HG03469 (cell line): ENCODE data around the gene PRR5L.
A peak's percentile ranks its signal among the peaks of the same experiment; 100 is the strongest.

Experiments
- ATAC-seq: cut with Tn5 transposase; IDR thresholded peaks from one replicate; pipeline ENCODE4 v1.9.1; 2021; ENCODE audit warnings: mild to moderate bottlenecking, moderate library complexity, moderate number of reproducible peaks; ENCODE audit not compliant: unreplicated experiment

Gene PRR5L

DNA sequence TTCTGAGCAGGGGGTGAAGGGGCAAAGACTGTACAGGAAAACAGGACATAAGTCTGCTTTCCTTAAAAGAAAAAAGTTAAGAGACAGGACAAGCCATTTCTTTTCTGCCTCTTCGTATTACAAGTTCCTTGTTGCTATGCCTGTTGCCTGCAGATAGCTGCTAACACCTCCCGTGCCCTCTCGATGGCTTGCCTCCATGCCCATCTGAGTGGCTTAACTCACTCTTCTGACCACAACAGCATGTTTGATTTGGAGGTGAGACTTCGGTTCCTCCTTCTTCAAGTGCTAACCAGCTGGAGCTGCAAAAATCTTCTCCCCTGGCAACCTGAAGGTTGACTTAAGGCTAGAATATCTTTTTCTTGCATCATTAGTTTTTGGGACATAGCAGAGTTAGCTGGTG is 103.1 kb downstream of the PRR5L start:
- ATAC-seq: no peak

DNA sequence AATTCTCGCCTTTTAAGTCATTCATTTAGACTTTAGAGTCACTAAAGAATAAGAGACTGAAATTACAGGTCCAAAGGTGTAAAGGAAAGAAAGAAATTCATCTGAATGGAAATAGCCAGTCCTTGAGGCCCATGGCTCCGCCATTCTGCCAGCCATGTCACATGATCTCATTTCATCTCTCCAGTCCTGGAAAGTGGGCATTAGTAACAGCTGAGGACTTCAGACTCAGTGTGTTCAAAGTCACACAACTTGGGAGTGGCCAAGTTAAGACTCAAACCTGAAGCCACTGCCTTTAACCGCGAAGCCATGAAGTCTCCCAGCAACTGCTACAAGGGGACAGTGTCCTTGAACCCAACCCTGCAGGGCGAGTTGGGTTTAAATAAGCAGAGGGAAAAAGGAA is 103.7 kb downstream of the PRR5L start:
- ATAC-seq: no peak

DNA sequence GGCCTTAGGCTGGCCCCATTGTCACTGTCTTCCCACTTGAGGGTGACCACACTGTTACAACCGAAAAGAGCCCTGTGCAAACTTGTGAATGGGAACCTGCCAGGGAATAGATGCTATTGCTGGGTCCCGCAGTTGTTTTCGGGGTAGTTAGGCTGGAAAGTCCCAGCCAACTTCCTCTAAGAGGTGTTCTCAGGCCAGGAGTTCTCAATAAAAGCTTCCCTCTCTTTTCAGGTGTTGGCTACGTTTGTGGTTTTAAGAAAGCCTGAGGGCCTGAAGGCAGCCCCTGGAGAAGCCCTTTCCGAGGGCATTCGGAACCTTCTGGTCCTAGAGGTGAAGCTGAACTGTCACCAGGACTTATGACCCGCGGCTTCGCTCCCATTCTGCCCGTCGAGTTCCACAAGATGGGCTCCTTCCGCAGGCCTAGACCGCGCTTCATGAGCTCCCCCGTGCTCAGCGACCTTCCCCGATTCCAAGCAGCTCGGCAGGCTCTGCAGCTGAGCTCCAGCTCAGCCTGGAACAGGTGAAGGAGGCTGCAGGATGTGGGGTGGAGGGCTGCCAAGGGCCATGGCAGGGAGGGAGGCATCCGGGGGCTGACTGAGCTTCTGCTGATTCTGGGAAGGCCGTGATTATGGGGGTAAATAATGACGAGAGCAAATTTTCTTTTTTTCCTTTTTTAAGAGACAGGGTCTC is 104.8 kb downstream of the PRR5L start:
- no peak for ATAC-seq

DNA sequence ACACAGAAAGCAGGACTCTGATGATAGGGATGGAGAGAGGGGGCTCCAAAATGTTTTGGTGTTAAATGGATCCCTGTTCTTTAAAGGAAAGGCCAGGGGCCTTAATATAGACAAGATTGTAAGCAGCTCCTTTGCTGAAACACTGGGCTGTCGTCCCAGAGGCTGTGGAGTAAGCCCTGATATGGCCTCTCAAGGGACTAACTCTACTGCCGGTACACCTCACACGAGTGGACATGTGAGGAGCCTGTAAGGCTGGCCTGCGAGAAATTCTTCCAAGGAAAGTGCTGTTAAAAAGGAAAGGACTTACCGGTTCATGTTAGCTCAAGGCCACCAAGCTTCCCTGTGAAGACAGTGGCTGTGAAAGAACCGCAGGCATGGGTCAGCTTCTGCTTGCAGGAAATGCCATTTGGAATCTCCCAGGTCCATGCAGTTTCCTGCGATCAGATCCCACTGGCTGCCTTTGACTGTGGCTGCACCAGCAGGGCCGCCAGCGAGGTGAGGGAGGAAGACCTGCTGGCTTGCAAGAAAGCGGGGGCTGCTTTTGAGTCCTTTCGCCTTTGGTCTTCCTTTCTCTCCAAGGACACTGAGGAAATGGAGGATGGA is 106.6 kb downstream of the PRR5L start:
- no peak for ATAC-seq

DNA sequence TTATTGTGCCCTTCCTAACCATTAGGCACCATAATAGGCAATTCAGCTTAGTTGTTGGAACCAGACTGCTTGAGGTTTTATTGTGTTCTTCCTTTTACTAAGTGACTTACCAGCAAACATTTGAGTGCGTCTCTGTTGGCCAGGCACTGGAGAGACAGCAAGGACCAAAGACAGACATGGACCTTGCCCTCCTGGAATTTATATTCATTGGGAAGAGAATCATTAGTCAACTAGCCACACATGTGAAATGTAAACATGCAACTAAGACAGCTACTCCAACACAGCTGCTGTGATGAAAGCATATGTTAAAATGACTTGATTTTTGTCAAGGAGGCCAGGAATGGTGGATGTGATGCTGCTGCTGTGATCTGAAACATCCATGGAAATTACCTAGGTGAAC is 107.6 kb downstream of the PRR5L start:
- ATAC-seq: no peak

DNA sequence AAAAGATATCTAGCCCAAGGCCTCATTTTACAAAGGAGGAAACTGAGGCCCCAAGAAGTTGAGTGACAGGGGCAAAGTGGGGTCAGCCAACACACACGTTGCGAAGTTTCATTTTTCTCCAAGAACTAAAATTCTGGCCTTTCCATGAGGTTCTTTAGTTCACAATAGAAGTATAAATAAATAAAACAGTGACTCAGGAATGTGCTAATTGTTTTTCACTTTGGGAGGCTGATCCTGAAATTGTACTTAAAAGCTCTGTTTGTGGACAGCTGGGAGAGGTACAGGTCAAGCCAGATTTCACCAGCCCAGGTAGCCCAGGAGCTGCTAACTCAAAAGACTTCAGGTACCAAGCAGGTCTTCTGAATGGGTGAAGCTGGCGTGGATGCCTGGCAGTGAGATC is 108.7 kb downstream of the PRR5L start:
- ATAC-seq: no peak

DNA sequence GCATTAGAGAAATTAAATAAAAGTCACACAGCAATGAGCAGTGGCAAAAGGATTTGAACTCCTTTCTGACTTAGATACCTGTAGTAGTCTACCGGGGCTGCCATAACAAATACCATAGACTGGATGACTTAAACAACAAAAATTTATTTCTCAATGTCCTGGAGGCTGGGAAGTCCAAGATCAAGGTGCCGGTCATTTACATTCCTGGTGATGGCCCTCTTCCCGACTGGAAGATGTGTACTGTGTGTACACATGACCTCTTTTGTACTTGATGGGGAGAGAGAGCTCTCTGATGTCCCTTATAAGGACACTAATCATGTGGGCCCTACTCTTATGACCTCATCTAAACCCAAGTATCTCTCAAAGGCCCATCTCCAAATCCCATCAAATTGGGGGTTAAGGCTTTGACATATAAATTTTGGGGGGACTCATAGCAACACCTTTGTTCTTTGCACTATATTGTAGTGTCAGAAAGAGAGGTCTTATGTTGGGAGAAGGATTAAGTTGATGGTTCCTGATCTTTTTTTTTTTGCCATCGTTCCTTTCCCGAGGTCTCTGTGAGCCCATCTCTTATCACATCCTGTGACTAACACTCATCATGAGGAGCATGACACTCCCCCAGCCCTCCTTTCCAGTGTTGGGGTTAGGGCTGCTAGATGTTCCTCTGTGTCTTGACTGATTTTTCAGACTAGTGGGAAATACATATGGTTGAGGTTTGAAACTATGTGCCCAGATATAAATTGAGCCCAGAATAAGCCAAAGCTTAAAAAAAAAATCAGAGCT is 109.7 kb downstream of the PRR5L start:
- no peak for ATAC-seq

DNA sequence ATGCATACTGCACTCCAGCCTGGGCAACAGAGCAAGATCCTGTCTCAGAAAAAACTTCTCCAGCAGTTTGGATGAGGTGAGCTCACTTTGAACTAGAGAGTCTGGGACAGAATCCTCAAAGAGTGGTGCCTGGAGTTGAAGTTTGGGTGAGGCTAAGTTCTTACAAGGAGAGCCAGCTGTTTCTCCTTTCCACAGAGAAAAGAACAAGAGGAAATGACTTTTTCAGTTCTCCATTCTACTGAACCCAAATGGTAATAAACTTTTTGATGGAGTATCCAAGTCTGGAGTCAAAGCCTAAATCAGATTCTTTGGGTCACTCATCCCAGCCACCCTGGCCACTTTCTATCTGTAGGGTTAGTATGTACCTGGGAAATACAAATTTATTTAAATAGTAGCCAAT is 111.3 kb downstream of the PRR5L start:
- ATAC-seq: no peak

DNA sequence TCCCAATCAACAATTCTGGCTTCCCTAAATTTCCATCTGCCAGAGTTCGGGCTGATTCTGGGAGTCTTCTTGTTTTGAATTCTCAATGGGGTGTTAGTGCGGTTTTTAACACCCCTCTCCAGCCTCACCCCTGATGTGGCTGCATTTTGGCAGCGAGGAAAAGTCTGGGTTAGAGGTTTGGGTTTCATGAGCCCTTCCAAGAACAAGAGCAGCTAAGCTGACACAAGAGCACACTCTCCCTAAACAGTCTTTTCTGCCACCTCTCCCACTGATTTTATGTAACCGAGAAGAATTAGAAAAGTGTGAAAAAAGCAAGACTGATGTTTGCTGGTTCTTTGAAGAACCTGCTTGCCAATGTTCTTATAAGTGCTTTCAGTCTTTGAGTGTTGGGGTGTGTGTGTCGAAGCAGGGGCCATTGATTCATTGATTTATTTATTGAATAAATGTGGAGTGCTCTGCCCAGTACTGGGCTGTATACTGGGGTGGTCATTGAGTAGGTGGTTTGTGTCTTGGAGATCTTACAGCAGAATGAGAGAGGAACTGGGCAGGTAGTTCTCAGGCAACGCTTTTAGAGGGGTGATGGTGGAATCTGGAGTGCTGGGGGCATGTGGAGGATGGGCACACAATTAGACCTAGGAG is 112.5 kb downstream of the PRR5L start:
- ATAC-seq: no peak

DNA sequence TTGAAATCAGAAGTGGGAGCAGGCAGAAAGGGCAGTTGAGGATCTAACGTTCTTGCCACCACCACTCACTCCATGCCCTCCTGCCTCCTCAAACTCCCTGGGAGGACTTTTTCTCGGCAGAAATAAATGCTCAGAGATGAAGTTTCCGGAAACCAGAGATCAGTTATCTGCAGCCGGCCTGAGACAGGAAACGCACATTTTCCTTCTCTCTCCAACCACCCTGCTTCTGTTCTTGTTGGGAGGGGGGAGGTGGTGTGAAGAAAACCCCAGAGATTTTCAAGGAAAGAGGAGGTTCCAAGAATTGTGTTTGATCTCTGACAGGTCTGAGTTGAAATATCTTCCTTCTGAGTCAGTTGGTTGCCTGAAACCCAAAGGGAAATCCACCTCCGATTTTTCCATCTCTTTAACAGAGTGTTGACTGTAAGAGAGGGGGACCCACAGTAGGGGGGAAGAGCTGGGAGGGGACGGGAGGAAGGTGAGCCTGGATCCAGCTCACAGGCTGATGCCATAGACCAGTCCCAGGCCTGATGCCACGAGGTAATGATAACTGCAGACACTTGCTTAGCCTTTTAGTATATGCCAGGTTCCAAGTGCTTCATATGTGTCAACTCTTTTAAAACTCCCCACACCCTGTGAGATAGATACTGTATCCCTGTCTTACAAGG is 113.2 kb downstream of the PRR5L start:
- no peak for ATAC-seq

DNA sequence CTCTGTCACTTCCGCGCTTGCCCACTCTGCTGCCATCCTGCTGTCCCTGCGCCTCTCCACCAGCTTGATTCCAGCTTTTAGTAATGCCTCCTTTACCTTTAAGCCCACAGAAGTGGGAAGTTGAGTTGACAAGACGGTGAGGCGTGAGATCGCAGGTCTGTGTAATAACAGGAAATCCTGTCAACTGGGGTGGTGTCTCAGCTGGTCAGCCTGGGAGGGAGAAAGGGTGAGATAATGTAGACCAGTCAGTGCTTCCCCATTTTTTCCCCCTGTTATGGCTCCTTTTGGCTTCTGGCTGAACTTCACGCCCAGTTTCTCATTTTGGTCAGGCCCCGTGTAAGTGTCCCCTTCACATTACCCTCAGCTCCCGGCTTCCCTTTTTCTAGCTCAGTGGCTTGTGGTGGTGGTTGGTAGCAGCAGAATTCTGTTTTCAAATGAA is 115.1 kb downstream of the PRR5L start:
- peak; percentile 74 for ATAC-seq

DNA sequence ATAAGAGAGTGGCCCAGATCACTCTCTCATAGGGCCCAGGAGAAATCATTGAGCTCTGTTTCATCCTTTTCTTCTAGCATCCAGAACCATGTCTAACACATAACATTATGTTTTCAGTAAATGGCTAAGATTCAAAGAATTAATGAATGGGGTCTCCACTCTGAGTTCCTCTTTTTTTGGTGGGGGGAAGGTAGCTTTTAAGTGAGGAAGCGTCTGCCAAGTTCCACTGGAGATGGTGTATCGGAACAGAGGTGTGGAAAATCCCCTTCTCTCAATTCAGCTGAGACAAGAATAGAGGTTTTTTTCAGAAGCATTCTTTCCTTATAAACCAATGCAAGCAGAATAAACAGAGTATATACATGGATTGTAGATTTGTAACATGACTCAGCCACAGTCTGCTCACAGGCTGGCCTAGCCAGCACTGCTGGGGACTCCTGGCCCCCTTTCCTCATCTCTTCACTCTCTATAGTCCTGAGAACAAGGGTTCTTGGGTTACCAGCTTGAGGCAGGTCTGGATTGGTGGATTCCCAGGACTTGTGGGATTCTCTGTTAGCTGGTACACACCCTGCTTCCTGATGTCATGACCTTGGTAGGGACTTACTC is 116.8 kb downstream of the PRR5L start:
- no peak for ATAC-seq

DNA sequence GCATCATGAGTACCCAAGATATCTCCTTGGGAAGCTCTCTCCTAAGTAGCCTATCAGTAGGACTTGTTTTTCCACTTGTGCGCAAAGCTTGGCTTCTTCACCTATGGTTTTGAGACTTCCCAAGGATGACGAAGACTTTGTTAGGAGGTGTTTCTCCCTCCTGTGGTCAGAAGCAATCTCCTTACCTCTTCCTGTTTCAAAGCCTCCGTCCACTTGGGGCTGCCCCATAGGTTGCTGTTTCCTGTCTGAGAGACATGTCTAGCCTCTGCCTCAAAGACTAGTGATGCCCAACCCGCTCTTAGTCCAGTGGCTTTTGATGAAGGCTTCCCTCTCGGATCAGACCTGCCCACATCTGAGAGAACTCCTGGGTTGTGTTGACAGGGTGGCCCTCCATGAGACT is 121.1 kb downstream of the PRR5L start:
- no peak for ATAC-seq

DNA sequence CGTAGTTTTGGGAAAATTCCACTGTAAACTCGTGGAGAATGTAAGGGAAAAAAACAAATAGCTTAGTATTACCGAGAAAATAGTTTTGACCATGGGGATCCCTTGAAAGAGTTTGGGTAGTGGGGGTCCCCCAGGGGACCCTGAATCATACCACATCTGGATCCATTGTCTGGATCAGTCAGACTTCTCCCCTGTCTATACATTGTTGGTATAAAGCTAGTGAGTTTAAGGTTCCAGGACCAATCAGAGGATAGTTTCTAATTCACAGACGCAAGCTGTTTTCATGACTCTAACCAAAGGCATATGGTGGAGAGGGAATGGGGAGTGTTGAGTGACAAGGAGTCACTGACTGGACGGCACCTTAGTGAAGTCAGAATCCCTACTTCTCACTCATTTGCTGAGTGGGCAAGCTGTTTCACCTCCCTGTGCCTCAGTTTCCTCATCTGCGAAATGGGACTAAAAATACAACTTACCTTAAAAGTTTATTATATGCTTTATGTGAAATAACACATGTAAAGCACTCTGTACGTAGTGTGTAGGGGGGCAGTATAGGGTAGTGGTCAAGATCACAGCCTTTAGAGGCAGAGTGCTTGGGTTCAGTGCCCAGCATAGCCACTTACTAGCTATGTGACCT is 123.8 kb downstream of the PRR5L start:
- no peak for ATAC-seq

DNA sequence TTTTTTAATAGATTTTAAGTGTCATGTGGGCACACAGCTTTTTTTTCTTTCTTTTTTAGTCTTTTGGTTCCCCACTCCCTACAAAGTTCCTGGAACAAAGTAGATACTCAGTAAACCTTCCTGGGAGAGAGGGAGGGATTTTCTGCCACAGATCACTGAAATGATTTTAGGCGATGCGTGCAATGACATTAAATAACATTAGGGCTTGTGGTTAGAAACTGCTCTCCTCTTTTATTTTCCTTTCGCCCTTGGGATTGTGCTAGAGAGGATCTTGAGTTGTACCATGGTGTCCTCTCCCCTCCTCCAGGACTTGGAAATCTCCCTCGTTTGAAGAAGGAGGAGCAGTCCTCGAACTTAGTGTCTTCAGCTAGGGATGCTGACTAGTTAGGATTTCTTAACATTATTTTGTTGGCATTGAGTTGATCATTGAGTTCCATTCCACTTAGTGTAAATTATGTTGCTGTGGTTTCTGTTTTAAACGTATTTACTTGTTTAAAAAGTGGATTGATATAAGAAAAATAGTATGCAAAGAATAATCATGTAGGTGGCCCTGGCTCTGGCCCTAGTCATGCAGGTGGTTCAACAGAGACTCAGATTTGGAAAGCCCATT is 125.6 kb downstream of the PRR5L start:
- ATAC-seq: no peak

DNA sequence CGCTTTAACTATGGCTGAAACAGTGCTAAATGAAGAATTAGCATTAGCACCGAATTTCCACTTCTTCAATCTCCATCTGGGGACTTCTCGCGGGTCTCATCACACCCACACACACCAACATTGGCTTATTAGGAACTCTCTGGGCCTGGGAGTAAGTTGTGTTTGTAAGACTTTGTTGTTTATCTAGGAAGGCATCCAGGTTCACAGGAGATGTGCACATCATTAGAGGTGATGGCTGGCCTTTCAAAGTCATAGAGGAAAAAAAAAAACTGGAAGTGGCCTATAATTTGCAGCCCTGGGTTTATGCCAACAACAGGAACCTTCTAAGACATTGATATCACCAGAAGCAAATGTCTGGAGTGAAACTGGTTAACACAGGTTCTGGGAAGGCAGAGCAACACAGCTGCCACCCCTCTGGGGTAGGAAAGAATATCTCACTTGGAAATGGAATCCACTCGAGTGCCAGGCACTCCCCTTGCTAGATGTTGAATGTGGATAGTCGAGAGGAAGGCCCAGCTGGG is 129.5 kb downstream of the PRR5L start:
- no peak for ATAC-seq

DNA sequence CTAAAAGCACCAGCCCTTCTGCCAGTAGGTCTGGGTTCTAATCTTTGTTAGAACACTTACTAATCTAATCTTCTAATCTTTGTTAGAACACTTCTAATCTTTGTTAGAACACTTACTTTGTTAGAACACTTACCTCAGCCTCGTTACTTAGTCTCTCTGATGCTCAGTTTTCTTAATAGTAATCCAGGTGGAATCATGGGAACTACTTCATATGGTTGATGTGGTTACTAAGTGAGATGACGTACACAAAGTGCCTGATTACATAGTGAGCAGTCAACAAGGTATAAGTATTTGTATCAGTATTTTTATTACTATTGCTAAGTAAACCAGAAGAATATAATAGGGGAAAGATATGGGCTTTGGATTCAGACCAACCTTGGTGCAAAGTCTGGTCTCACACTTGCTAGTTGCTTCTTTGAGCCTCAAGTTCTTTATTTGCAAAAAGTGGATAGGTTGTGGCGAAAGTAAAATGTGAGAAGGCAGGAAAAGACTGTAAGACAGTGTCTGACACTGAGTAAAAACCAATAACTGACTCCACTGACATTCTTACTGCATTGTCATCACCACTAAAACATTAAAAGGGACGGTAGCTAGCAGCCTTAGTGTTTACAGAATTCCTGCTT is 130.2 kb downstream of the PRR5L start:
- no peak for ATAC-seq

DNA sequence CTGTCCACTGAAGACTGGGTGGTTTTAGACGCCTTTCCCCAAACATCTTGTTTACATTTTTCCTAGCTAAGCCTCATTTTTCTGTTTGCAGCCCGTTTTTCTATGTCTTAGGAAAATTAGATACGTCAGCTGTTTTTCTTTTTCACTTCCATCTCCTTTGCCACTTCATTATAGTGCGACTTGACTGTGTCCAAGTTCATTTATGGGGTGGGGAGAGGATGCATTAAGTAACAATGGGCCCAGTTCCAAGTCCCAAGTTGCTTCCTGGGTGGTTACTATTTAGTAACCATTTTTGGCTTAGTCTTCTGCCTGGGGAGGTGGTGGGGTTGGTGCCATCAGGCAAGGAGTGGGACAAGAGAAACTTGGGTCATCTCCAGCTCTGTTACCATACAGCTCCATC is 131.0 kb downstream of the PRR5L start:
- ATAC-seq: no peak

DNA sequence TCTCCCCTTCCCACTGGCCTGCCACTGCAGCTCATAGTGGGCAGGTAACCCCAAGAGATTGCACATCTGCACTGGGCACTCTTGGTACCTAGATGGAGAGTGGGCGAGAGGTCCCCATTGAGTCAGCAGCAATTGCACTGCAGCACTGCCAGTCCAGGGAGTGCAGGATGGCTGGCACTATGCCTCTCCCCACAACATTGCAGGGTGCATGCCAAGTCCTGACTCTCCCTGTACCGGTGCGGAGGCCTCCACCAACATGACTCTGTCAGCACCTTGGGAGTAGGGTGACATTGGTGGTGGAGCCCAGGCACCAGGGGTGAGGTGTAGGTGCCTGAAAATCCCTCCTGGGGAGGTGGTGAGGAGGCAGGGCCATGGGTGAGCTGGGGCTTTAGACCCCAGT is 131.8 kb downstream of the PRR5L start:
- no peak for ATAC-seq
